Left hindlimb (tissue), 1 donor: ENCODE measurements around the gene RHOJ.
"Not testable (repeated sequence)": the region's sequence is repeated elsewhere in the genome, so short reads cannot be mapped to it uniquely, and the experiment has no call there.

Experiments used
- DNase-seq: peaks from one replicate; pipeline ENCODE4 v3.0.0-alpha.2; 2018

Gene RHOJ

GRCh38 chr14:63300854-63301253, 96.6 kb downstream of the RHOJ start:
- DNase-seq = no peak

DNA sequence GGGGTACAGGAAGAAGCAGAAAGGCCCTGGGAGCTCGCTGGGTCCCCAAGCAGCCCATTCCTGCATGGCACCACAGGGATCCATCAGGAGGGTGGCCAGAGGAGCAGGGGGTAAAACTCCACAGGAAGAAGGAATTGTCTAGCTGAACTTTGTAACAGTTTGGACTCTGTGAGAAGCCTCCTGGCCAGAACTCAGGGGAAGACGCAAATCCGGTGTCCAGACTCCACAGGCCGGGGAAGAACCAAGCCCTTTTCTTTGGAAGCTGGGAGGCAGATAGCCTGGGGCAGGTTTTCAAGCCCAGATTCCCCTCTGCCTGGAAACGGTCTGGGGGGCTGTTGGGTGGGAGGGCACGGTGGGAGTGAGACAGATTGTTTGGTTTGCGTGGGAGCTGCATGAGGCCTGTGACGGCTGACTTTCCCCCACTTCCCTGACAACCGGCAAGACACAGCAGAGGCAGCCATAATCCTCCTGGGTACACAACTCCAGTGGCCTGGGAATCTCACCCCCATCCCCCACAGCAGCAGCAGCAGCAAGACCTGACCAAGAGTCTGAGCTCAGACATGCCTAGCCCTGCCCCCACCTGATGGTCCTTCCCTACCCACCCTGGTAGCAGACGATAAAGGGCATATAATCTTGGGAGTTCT, 97.8 kb downstream of the RHOJ start:
- DNase-seq = no peak

DNA sequence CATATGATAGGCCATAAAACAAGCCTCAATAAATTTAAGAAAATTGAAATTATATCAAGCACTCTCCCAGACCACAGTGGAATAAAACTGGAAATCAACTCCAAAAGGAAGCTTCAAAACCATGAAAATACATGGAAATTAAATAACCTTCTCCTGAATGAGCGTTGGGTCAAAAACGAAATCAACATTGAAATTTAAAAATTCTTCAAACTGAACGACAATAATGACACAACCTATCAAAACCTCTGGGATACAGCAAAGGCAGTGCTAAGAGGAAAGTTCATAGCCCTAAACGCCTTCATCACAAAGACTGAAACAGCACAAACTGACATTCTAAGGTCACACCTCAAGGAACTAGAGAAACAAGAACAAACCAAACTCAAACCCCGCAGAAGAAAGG, 100.2 kb downstream of the RHOJ start:
- not testable (repeated sequence) for DNase-seq

GRCh38 chr14:63308723-63309317, 104.6 kb downstream of the RHOJ start:
- DNase-seq = no peak

GRCh38 chr14:63318835-63319234, 114.6 kb downstream of the RHOJ start, which contains the start of gene GPHB5:
Gene GPHB5 (minus strand): TSS chr14:63318935. CDS start chr14:63317849, 1,086 bp downstream.
- DNase-seq = no peak

DNA sequence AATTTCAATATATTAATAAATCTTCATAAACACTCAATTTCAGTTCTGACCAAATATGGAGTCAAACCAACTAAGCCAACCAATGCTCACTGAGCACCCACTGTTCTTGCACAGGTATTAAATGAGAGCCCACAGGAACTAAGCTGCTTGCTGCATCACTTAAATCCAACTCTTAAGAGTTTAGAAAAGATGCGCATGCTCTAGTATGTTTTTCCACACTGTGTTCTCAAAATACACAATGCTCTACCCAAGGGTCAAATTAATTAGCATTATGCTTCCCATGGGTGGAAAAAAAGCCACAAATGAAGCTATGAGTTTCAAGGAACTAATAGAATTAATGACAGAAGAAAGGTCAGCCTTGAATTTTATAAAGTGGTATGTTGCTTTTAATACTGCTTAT, 118.2 kb downstream of the RHOJ start:
- no peak for DNase-seq

DNA sequence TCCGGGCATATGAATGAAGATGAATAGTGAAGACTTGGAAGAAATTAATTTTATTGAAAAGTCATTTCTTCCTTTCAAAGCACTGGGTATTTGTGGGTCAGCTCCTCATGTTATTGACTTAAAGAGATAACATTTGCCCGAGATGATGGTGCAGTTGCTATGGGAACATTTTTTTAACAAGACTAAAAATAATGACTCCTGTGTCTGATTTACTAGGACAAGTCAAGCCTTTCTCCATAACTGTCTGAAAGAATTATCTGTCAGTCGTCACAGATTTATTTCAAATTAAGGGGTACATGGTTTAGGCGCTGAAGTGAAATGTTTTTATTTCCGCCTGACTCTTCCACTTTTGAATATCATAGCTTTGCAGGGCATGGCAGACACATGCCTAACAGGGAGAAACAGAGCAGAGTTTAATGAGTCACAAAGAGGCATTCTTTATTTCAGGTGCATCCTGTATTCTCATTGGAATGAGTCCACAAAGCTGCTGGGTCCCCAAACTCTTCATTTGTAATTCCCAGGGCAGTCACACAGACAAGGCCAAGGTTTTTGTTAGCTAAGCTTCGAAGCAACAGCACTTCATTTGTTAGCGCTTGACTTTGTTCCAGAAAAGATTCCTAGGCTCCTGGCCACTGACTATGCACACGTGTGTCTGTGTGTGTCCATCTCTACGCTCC, 118.8 kb downstream of the RHOJ start:
- DNase-seq = no peak

DNA sequence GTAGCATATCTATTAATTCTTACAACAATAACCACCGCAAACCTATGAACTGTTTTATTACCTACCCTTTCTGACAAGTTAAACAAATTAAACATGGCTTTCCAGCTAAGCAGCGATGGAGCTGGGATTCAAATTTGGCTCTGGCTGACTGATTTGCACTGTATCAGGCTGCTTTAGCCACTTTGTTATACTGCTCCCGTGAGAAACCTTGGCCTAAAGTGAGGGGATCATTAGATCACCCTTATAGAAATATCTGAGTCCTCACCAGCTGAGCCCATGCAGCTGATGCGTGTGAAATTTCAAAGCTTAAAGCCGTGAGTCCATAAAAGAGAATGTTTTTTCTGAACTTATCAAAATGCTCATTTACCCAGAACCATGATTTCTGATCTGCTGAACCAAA, 122.6 kb downstream of the RHOJ start:
- DNase-seq = no peak

DNA sequence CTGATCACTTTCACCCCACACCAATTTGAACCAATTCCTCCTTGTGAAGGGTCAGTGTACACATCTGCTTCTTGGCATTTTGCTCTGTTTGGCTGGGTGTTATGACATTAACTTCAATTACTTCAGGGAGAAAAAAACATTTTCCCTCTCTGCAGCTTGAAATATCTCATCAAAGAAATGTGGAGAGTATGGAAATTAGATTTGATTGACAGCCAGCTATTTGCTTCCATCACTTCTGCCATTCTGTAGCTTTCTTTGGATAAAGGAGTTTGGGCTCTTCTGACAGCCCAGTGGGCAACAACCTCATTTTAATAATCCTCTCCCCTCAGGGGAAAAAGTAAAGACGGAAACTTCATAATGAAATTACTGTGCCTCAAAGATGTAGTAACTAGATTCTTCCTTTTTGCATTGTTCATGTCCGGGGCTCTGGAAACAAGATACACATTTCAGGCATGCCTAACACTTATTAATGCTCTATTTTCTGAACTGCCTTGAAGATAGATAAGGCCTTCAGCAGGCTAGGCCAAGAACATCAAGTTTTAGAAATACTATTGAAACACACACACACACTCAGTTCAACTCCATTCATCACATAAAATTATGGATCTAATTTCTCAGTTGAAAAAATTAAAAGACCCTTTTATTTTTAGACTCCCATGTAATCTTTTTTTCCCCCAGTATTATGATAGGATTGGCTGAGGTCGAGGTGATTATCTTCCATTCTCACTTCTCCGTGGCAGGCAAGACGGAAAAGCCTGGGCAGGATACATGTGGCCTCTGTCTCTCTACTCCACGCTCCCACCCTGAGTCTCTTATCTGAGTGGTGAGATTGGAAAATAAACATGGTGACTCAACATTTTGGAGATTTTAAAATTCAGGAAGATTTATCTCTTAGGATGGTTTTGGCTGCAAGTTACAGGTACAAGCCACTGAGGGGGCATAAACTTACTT, 124.8 kb downstream of the RHOJ start:
- no peak for DNase-seq

DNA sequence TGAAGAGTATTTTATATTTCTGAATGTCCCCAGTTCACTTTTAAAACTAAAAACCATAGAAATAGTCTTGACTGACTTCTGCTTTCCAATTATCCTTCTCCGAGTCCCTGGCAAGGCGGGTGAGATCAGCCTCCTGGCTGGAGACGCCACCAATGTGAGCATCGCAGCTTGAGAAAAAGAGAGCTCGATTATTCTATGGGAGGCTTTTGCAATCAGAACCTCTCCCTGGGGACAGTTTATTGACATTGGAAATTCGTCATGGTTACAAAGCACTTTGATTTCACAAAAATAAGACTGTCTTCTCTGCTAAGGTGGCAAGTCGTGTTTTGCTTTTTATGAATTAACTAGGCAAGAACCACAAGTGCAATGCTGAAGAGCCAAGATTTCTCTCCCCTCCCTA, 138.1 kb downstream of the RHOJ start:
- no peak for DNase-seq
